Fibroblast of lung (primary cell): ENCODE results near the gene TLCD3B. TPM values are rescaled to one million over a fixed set of nuclear protein-coding genes. Genes with fewer than 3 reads are reported as not detected.

ENCODE experiments used
- DNase-seq, 2 donors: peaks; one replicate each; pipeline versions ENCODE4 v3.0.0 to v3.0.0-alpha.2; 2010; ENCODE audit warnings: low read depth in 2 of 2
- H2AFZ ChIP-seq: 2 replicates; pipeline ENCODE4 v1.5.1; 2012; ENCODE audit warnings: low read length, control low read depth, inconsistent platforms
- H3K27ac ChIP-seq: 2 replicates; pipeline ENCODE4 v1.5.1; 2011; ENCODE audit warnings: low read length, control low read depth; ENCODE audit not compliant: insufficient read depth
- H3K27me3 ChIP-seq: 2 replicates; pipeline ENCODE4 v1.5.1; 2011; ENCODE audit warnings: mild to moderate bottlenecking, low read length; ENCODE audit not compliant: control insufficient read depth, insufficient read depth
- H3K36me3 ChIP-seq: 2 replicates; pipeline ENCODE4 v1.5.1; 2011; ENCODE audit warnings: low read length; ENCODE audit not compliant: control insufficient read depth, insufficient read depth
- H3K4me1 ChIP-seq: 2 replicates; pipeline ENCODE4 v1.5.1; 2011; ENCODE audit warnings: low read length; ENCODE audit not compliant: control insufficient read depth, insufficient read depth; ENCODE audit errors: extremely low read depth
- H3K4me2 ChIP-seq: 2 replicates; pipeline ENCODE4 v1.5.1; 2011; ENCODE audit warnings: low read length, control low read depth; ENCODE audit not compliant: insufficient read depth; ENCODE audit errors: extremely low read depth
- H3K4me3 ChIP-seq, 4 experiments: fragments of 200-600 bp in 1 of 4; sonication (generic) in 1 of 4; replicated peaks in 1 of 4; 2 replicates each; pipeline ENCODE4 v1.5.1; 2011 to 2016; ENCODE audit warnings: low read length in 4 of 4, low read depth in 3 of 4, mild to moderate bottlenecking in 3 of 4, control low read depth in 2 of 4, inconsistent platforms in 1 of 4, mixed read lengths in 1 of 4; ENCODE audit not compliant: insufficient read depth in 1 of 4; ENCODE audit errors: control extremely low read depth in 1 of 4
- H3K79me2 ChIP-seq: 2 replicates; pipeline ENCODE4 v1.5.1; 2012; ENCODE audit warnings: mild to moderate bottlenecking, low read length, inconsistent platforms; ENCODE audit not compliant: control insufficient read depth, insufficient read depth
- H3K9ac ChIP-seq: 2 replicates; pipeline ENCODE4 v1.5.1; 2011; ENCODE audit warnings: mild to moderate bottlenecking, low read length, control low read depth; ENCODE audit not compliant: insufficient read depth
- H3K9me3 ChIP-seq: 2 replicates; pipeline ENCODE4 v1.5.1; 2012; ENCODE audit warnings: low read depth, low read length; ENCODE audit not compliant: control insufficient read depth, insufficient read depth
- H4K20me1 ChIP-seq: 2 replicates; pipeline ENCODE4 v1.5.1; 2011; ENCODE audit warnings: low read length; ENCODE audit not compliant: control insufficient read depth, insufficient read depth; ENCODE audit errors: extremely low read depth
- CTCF ChIP-seq, 2 donors: IDR thresholded peaks in 1 of 2; conservative IDR thresholded peaks in 1 of 2; 1 replicate in 1 of 2; 2 replicates in 1 of 2; pipeline ENCODE4 v1.5.1; 2011 to 2012; ENCODE audit warnings: low read length in 2 of 2, control low read depth in 1 of 2, inconsistent platforms in 1 of 2, low read depth in 1 of 2, mild to moderate bottlenecking in 1 of 2
- EZH2 ChIP-seq: IDR thresholded peaks from 2 replicates; pipeline ENCODE4 v1.5.1; 2012; ENCODE audit warnings: low read length, control low read depth, mild to moderate bottlenecking; ENCODE audit errors: missing control alignments
- polyA plus RNA-seq, 2 donors: library from polyadenylated mRNA; depleted of rRNA in 1 of 2; stranded (reverse) in 1 of 2; unstranded in 1 of 2; fragments of >200 nt; gene quantifications; 2 replicates each; pipeline ENCODE4 v1.2.1, GENCODE V29; 2011 to 2012; ENCODE audit warnings: missing spikeins in 1 of 2
- total RNA-seq: library from RNA; depleted of rRNA; stranded (reverse); fragments of >200 nt; gene quantifications from 2 replicates; pipeline ENCODE4 v1.2.1, GENCODE V29; 2014

Gene TLCD3B
- total and polyA plus RNA-seq, 2 donors (not counting 1 experiment from before 2014, with no cell fraction given), result not detected

DNA sequence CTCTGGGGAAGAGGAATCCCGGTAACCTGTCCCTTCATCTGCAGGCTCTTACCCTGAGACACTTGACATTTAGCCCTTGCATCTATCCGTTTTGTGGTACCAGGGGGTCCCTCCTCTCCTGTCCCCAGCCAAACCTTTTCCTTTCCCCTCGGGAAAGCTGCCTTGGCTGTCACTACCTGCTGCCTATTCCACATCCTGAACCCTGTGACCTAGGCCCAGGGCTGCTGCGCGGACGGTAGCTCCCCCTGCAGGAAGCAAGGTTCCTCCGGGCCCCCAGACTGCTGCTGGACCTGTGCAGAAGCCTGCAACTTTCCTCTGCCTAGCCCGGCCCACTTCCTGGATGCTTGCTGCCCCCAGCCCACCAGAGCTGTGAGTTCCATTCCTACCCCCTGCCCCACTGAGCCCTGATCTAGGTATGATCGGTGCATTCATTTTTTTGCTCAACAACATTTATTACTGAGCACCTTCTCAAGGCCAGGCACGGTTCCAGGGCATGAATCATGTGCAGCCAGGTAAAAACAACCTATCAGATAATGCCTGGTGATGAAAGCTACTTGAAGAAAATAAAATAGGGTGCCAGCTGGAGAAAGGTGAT, 24.0 kb upstream of the TLCD3B start:
- Histone ChIP-seq H3K4me3 (no peak overlapping the region), H2AFZ (no peak overlapping the region), H3K9me3 (no peaks in the 10 kb centered on the region), H3K27me3 (no peaks in the 10 kb centered on the region), H4K20me1 (no peaks in the 10 kb centered on the region), H3K27ac (no peak overlapping the region), H3K36me3 (peaks cover 2% of the 10 kb centered on the region), H3K9ac (no peak overlapping the region), H3K79me2 (peaks cover 3% of the 10 kb centered on the region), H3K4me2 (no peak overlapping the region), H3K4me1 (peaks cover 5% of the 10 kb centered on the region)
- DNase-seq, result no peak
- TF ChIP-seq EZH2 (no peak), CTCF (conservative IDR thresholded peaks at IDR 0.05 in 1 of 2, IDR thresholded peaks at IDR 0.05 in 1 of 2; ENCODE audit: low read depth in 1 of 2, low read length in 2 of 2) (peak; percentile 25 to 58)

GRCh38 chr16:30054451-30054850, 23.4 kb upstream of the TLCD3B start:
- no peak overlapping the region for H3K9ac ChIP-seq

More at GRCh38 chr16:30054451-30054850, 23.4 kb upstream of the TLCD3B start:
- peaks cover 3% of the 10 kb centered on the region for H3K79me2 ChIP-seq
- DNase-seq, result no peak
- H3K9me3 ChIP-seq, result no peaks in the 10 kb centered on the region
- no peaks in the 10 kb centered on the region for H3K27me3 ChIP-seq
- H3K36me3 ChIP-seq, result peaks cover 2% of the 10 kb centered on the region
- no peak overlapping the region for H2AFZ ChIP-seq
- peak overlapping the region; percentile 25 for H3K4me2 ChIP-seq
- H3K4me3 ChIP-seq, result no peak overlapping the region
- peaks cover 5% of the 10 kb centered on the region for H3K4me1 ChIP-seq
- H3K27ac ChIP-seq, result no peak overlapping the region
- no peaks in the 10 kb centered on the region for H4K20me1 ChIP-seq
- TF ChIP-seq EZH2 (no peak), CTCF (conservative IDR thresholded peaks at IDR 0.05 in 1 of 2, IDR thresholded peaks at IDR 0.05 in 1 of 2; ENCODE audit: low read depth in 1 of 2, low read length in 2 of 2) (no peak)
